Measurements from ENCODE around the gene LRMDA.

GRCh38 chr10:75658915-75659314, 227.5 kb downstream of the LRMDA start:
- TF ChIP-seq TAF1 (IDR thresholded peaks at IDR 0.05; ENCODE audit: low read depth) (no peak), EP300 (IDR thresholded peaks at IDR 0.05; ENCODE audit: borderline replicate concordance) (no peak), REST (IDR thresholded peaks at IDR 0.05; ENCODE audit: low read depth) (no peak), USF1 (IDR thresholded peaks at IDR 0.05) (no peak), CREB1 (IDR thresholded peaks at IDR 0.05; ENCODE audit: low read depth) (no peak), CEBPB (IDR thresholded peaks at IDR 0.05) (no peak), RAD21 (IDR thresholded peaks at IDR 0.05; ENCODE audit: low read depth) (no peak), NFIC (IDR thresholded peaks at IDR 0.05) (no peak), YY1 (IDR thresholded peaks at IDR 0.05; ENCODE audit: low read depth) (no peak), FOXM1 (IDR thresholded peaks at IDR 0.05; ENCODE audit: borderline replicate concordance, low read depth) (no peak), TCF12 (IDR thresholded peaks at IDR 0.05; ENCODE audit: low read depth) (no peak), EGR1 (IDR thresholded peaks at IDR 0.05) (no peak)

All from Ishikawa (cell line).